AG04450 (cell line): ENCODE results near the gene CDH13. TPM values are rescaled to one million over a fixed set of nuclear protein-coding genes. Genes with fewer than 3 reads are reported as not detected.

Experiments used
- CTCF ChIA-PET: fragments of 300-600, 350-600 bp; formaldehyde crosslinking; extraction: SDS; loops from one replicate; lab custom pipeline; 2022; ENCODE audit warnings: antibody characterized with exemption, inconsistent platforms; lab: Charles Lee
- POLR2A ChIA-PET: fragments of 350-600 bp; formaldehyde crosslinking; extraction: SDS; loops from one replicate; lab custom pipeline; 2021; ENCODE audit warnings: antibody characterized with exemption, inconsistent platforms; lab: Yijun Ruan, JAX
- DNase-seq: peaks from one replicate; pipeline ENCODE4 v3.0.0-alpha.2; 2011; ENCODE audit warnings: low read depth, low spot score
- H3K27ac ChIP-seq: one replicate; pipeline ENCODE4 v1.5.1; 2012; ENCODE audit warnings: low read depth, low read length, control low read depth
- H3K27me3 ChIP-seq: one replicate; pipeline ENCODE4 v1.6.0; 2012; ENCODE audit warnings: low read length; ENCODE audit not compliant: control insufficient read depth, insufficient read depth
- H3K4me3 ChIP-seq: 2 replicates; pipeline ENCODE4 v1.5.1; 2011; ENCODE audit warnings: mild to moderate bottlenecking, low read depth, low read length, control low read depth
- H3K9me3 ChIP-seq: 2 replicates; pipeline ENCODE4 v1.5.1; 2012; ENCODE audit warnings: low read length; ENCODE audit not compliant: control insufficient read depth, insufficient read depth
- polyA plus RNA-seq: library from polyadenylated mRNA; depleted of rRNA; stranded (reverse); fragments of >200 nt; gene quantifications from 2 replicates; pipeline ENCODE4 v1.2.3, GENCODE V29; 2011
- TF ChIP-seq, protein P1 (sequence below): IDR thresholded peaks from 2 replicates; pipeline ENCODE4 v1.5.1; 2011; ENCODE audit warnings: low read depth, low read length, control low read depth, inconsistent platforms

The CDH13 gene
- polyA plus RNA-seq, 1 experiment, result 55.0 TPM

DNA sequence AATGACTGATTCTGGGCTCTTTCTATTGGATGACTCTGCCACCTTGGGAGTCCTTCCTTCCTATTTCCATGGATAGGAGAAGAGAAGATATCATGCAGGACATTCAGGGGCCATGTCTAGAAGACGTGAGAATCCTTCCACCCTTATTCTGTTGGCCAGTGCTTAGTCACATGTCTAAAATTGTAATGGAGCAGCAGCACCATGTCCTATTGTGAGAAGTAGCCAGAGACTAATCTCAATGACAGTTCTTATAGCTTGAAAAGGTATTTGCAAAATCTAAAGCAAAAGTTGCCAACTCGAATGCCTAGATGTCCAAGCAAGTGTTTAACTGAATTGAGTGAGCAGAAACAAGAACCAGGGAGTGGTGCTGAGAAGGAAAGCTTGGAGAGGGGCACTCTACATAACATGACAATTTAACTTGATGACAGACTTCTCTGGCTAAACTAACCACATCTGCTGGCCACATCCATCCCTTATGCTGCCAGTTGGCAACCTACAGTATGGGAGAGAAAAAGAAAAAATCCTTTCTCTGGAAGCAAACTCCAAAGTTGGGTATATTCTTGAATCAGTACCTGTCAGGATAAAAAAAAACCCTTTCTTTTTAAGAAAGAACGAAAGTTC lies 225.7 kb downstream of the CDH13 start:
- H3K27me3 ChIP-seq, result no peaks in the 10 kb centered on the region
- no peak overlapping the region for H3K27ac ChIP-seq
- CTCF ChIA-PET, result no interaction called here
- no peak overlapping the region for H3K4me3 ChIP-seq
- H3K9me3 ChIP-seq, result no peaks in the 10 kb centered on the region
- POLR2A ChIA-PET, result no interaction called here
- TF ChIP-seq, protein P1, sequence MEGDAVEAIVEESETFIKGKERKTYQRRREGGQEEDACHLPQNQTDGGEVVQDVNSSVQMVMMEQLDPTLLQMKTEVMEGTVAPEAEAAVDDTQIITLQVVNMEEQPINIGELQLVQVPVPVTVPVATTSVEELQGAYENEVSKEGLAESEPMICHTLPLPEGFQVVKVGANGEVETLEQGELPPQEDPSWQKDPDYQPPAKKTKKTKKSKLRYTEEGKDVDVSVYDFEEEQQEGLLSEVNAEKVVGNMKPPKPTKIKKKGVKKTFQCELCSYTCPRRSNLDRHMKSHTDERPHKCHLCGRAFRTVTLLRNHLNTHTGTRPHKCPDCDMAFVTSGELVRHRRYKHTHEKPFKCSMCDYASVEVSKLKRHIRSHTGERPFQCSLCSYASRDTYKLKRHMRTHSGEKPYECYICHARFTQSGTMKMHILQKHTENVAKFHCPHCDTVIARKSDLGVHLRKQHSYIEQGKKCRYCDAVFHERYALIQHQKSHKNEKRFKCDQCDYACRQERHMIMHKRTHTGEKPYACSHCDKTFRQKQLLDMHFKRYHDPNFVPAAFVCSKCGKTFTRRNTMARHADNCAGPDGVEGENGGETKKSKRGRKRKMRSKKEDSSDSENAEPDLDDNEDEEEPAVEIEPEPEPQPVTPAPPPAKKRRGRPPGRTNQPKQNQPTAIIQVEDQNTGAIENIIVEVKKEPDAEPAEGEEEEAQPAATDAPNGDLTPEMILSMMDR, result no peak
- DNase-seq, result no peak

DNA sequence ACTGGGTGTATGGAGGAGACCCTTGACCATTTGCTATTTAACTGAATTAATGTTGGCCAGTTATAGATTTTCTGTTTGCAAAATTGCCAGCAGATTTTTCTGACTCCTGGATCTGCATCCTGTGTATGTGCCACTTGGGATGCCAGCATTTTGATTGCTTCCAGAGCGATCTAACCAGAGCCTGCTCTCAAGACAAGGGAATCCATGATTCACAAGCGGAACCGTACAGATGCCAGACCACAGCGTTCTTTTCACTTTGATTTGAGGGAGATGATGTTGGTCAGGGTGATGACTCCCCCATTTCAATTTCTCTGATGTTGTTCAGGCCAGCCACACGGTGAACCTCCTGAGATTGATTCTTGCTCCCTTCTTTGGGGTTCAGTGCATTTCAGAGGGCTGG lies 228.7 kb downstream of the CDH13 start:
- ChIA-PET CTCF (no interaction called here), POLR2A (no interaction called here)
- H3K9me3 ChIP-seq, result no peaks in the 10 kb centered on the region
- no peak overlapping the region for H3K4me3 ChIP-seq
- no peaks in the 10 kb centered on the region for H3K27me3 ChIP-seq
- TF ChIP-seq, protein P1, result no peak
- no peak overlapping the region for H3K27ac ChIP-seq
- no peak for DNase-seq

DNA sequence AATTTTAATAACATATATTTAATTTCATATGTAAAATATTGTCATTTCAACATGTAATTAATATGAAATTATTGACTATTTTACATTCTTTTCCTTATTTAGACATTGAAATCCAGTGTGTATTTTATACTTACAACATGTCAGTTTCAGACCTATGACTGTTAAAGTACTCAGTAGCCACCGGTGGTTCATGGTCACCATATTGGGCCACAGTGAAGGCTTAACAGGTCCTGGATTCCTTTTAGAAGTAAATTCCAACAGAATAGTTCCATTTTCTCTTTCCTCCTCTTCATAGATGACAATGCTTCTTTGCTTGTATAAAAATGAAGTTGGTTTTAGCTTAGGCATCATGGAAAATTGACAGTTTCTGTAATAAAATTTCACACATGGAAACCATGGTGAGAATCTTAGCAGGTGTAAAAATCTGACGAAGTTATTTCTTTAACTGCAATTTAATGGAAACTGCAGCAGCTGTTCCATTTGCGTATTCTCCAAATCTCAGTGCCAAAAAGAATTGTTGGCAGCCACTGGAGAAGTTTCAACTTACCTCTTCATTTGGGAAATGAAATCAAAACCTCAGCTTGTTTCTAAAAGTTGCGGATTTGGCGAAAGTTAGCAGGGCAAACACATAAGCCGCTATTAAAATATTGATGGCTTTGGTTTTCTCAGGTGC lies 231.1 kb downstream of the CDH13 start:
- no peak for DNase-seq
- H3K4me3 ChIP-seq, result no peak overlapping the region
- POLR2A ChIA-PET, result no interaction called here
- H3K27ac ChIP-seq, result no peak overlapping the region
- TF ChIP-seq, protein P1, result no peak
- H3K9me3 ChIP-seq, result no peaks in the 10 kb centered on the region
- no peaks in the 10 kb centered on the region for H3K27me3 ChIP-seq
- CTCF ChIA-PET, result interaction anchor here (0.6 kb wide), 1 partner anchor 358 kb away, joined by 3 read pairs; no protein-coding TSS in a partner anchor

DNA sequence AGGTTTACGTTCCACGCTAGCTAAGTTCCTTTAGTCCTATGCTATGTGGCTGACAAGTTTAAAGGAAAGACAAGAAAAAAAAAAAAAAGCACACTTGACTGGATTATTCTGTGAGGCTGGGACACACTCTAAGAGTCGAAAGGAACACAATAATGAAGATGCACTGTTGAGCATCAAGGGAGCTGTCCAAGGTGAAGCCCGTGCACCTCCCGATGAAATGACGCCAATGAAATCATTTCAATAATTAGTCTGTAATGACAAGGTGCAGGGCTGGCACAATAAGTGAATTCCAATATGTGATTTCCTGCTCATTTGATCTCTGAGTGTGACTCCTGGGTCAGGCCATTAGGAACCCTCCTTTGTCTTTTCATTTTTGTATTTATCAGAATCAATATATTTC lies 232.9 kb downstream of the CDH13 start:
- CTCF ChIA-PET, result interaction anchor here (0.8 kb wide), 1 partner anchor 497 kb away, joined by 4 read pairs; no protein-coding TSS in a partner anchor

More for the DNA sequence above, 232.9 kb downstream of the CDH13 start:
- Histone ChIP-seq H3K27ac (no peak overlapping the region), H3K27me3 (no peaks in the 10 kb centered on the region), H3K4me3 (no peak overlapping the region), H3K9me3 (no peaks in the 10 kb centered on the region)
- DNase-seq, result no peak
- TF ChIP-seq, protein P1, result no peak
- POLR2A ChIA-PET, result interaction anchor here (0.7 kb wide), 1 partner anchor 14 kb away, joined by 5 read pairs; no protein-coding TSS in a partner anchor
